ENCODE results near the gene MLC1. TPM values are rescaled to one million over a fixed set of nuclear protein-coding genes. Genes with fewer than 3 reads are reported as not detected.

MLC1 gene
- total RNA-seq, 1 donor from 2014 or later, result 2.3 TPM

GRCh38 chr22:50111056-50111455, 25.8 kb upstream of the MLC1 start:
- TF ChIP-seq CTCF (IDR thresholded peaks at IDR 0.05), result no peak
- H3K4me1 ChIP-seq, result no peaks in the 10 kb centered on the region
- DNase-seq (no peak), ATAC-seq (no peak)
- H3K4me3 ChIP-seq, result no peak overlapping the region
- intact Hi-C loops (cut with DNase I), result no loop called here
- H3K27me3 ChIP-seq, result no peaks in the 10 kb centered on the region
- no peak overlapping the region for H3K27ac ChIP-seq
- no peaks in the 10 kb centered on the region for H3K36me3 ChIP-seq
- no peaks in the 10 kb centered on the region for H3K9me3 ChIP-seq

- no peaks in the 10 kb centered on the region for H3K27me3 ChIP-seq
- ATAC-seq (no peak), DNase-seq (no peak)
- no peaks in the 10 kb centered on the region for H3K36me3 ChIP-seq
- H3K27ac ChIP-seq, result no peak overlapping the region
- H3K9me3 ChIP-seq, result no peaks in the 10 kb centered on the region
- H3K4me1 ChIP-seq, result no peaks in the 10 kb centered on the region
- intact Hi-C loops (cut with DNase I), result no loop called here
- no peak for TF ChIP-seq CTCF (IDR thresholded peaks at IDR 0.05)
- no peak overlapping the region for H3K4me3 ChIP-seq
Measured at GRCh38 chr22:50107529-50107928, 22.3 kb upstream of the MLC1 start.

- Histone ChIP-seq H3K9me3 (no peaks in the 10 kb centered on the region), H3K4me1 (no peaks in the 10 kb centered on the region), H3K36me3 (no peaks in the 10 kb centered on the region), H3K27me3 (no peaks in the 10 kb centered on the region), H3K27ac (no peak overlapping the region), H3K4me3 (no peak overlapping the region)
- DNase-seq (no peak), ATAC-seq (peak; percentile 67)
- intact Hi-C loops (cut with DNase I), result no loop called here
- TF ChIP-seq CTCF (IDR thresholded peaks at IDR 0.05), result no peak
Measured at GRCh38 chr22:50105208-50106100, 20.2 kb upstream of the MLC1 start.

GRCh38 chr22:50104141-50104544, 18.9 kb upstream of the MLC1 start:
- DNase-seq (no peak), ATAC-seq (no peak)
- Histone ChIP-seq H3K36me3 (no peaks in the 10 kb centered on the region), H3K4me1 (no peaks in the 10 kb centered on the region), H3K9me3 (no peaks in the 10 kb centered on the region), H3K4me3 (no peak overlapping the region), H3K27me3 (no peaks in the 10 kb centered on the region), H3K27ac (no peak overlapping the region)
- no peak for TF ChIP-seq CTCF (IDR thresholded peaks at IDR 0.05)
- intact Hi-C loops (cut with DNase I), result no loop called here

- Histone ChIP-seq H3K9me3 (no peaks in the 10 kb centered on the region), H3K27me3 (no peaks in the 10 kb centered on the region), H3K36me3 (no peaks in the 10 kb centered on the region), H3K4me3 (no peak overlapping the region), H3K4me1 (no peaks in the 10 kb centered on the region), H3K27ac (no peak overlapping the region)
- ATAC-seq (peak; percentile 72), DNase-seq (no peak)
- TF ChIP-seq CTCF (IDR thresholded peaks at IDR 0.05), result no peak
- intact Hi-C loops (cut with DNase I), result no loop called here
Measured at GRCh38 chr22:50102946-50103345, 17.7 kb upstream of the MLC1 start.
